ENCODE data around the gene POMT2.

The POMT2 gene

GRCh38 chr14:77268989-77269600, 51.6 kb downstream of the POMT2 start:
- DNase-seq (ENCODE audit: low read depth in 1 of 2, low spot score in 1 of 2) = no peak

GRCh38 chr14:77267937-77268699, 52.6 kb downstream of the POMT2 start:
- no peak for DNase-seq (ENCODE audit: low read depth in 1 of 2, low spot score in 1 of 2)

GRCh38 chr14:77266336-77266735, 54.3 kb downstream of the POMT2 start:
- DNase-seq (ENCODE audit: low read depth in 1 of 2, low spot score in 1 of 2) = no peak

- DNase-seq (ENCODE audit: low read depth in 1 of 2, low spot score in 1 of 2) = no peak
These were observed 54.9 kb downstream of the POMT2 start for GRCh38 chr14:77265561-77266335.

GRCh38 chr14:77265187-77265515, 55.5 kb downstream of the POMT2 start:
- DNase-seq (ENCODE audit: low read depth in 1 of 2, low spot score in 1 of 2) = no peak

- no peak for DNase-seq (ENCODE audit: low read depth in 1 of 2, low spot score in 1 of 2)
These were observed 56.1 kb downstream of the POMT2 start for GRCh38 chr14:77264466-77265186.

GRCh38 chr14:77260631-77261030, 60.1 kb downstream of the POMT2 start:
- DNase-seq (ENCODE audit: low read depth in 1 of 2, low spot score in 1 of 2) = no peak

- no peak for DNase-seq (ENCODE audit: low read depth in 1 of 2, low spot score in 1 of 2)
These were observed 60.5 kb downstream of the POMT2 start for GRCh38 chr14:77260199-77260598.

- no peak for DNase-seq (ENCODE audit: low read depth in 1 of 2, low spot score in 1 of 2)
These were observed 61.5 kb downstream of the POMT2 start for GRCh38 chr14:77259025-77259715.

- DNase-seq (ENCODE audit: low read depth in 1 of 2, low spot score in 1 of 2) = no peak
These were observed 62.1 kb downstream of the POMT2 start for GRCh38 chr14:77258566-77258965.

- DNase-seq (ENCODE audit: low read depth in 1 of 2, low spot score in 1 of 2) = no peak
These were observed 63.0 kb downstream of the POMT2 start for GRCh38 chr14:77257700-77258099.

GRCh38 chr14:77256694-77257093, 64.0 kb downstream of the POMT2 start:
- no peak for DNase-seq (ENCODE audit: low read depth in 1 of 2, low spot score in 1 of 2)

- DNase-seq (ENCODE audit: low read depth in 1 of 2, low spot score in 1 of 2) = no peak
These were observed 67.1 kb downstream of the POMT2 start for GRCh38 chr14:77253333-77254190.

GRCh38 chr14:77251870-77252269, 68.8 kb downstream of the POMT2 start:
- no peak for DNase-seq (ENCODE audit: low read depth in 1 of 2, low spot score in 1 of 2)

- DNase-seq (ENCODE audit: low read depth in 1 of 2, low spot score in 1 of 2) = no peak
These were observed 69.8 kb downstream of the POMT2 start for GRCh38 chr14:77250927-77251326.

GRCh38 chr14:77249286-77249685, 71.4 kb downstream of the POMT2 start:
- no peak for DNase-seq (ENCODE audit: low read depth in 1 of 2, low spot score in 1 of 2)

GRCh38 chr14:77248666-77249065, 72.0 kb downstream of the POMT2 start:
- DNase-seq (ENCODE audit: low read depth in 1 of 2, low spot score in 1 of 2) = no peak

- no peak for DNase-seq (ENCODE audit: low read depth in 1 of 2, low spot score in 1 of 2)
These were observed 73.9 kb downstream of the POMT2 start for GRCh38 chr14:77246784-77247183.

- DNase-seq (ENCODE audit: low read depth in 1 of 2, low spot score in 1 of 2) = no peak
These were observed 74.9 kb downstream of the POMT2 start for GRCh38 chr14:77245820-77246219.

GRCh38 chr14:77243853-77244252, 76.8 kb downstream of the POMT2 start:
- DNase-seq (ENCODE audit: low read depth in 1 of 2, low spot score in 1 of 2) = no peak

All from stimulated activated CD4-positive, alpha-beta T cell treated with anti-CD3 and anti-CD28 coated beads, Interleukin-15, amount 100 ng/mL, for 1 hour (primary cell).